Choroid plexus epithelial cell (primary cell): Measurements from ENCODE around the gene RAB35.

Experiments
- DNase-seq: peaks from one replicate; pipeline ENCODE4 v3.0.0-alpha.2; 2010; ENCODE audit warnings: low read depth
- H3K4me3 ChIP-seq: 2 replicates; pipeline ENCODE4 v1.5.1; 2011; ENCODE audit warnings: low read depth, mild to moderate bottlenecking, control low read depth, low read length, moderate library complexity
- CTCF ChIP-seq: conservative IDR thresholded peaks from 2 replicates; pipeline ENCODE4 v1.5.1; 2011; ENCODE audit warnings: low read depth, mild to moderate bottlenecking, control low read depth, inconsistent platforms, low read length, moderate library complexity

Gene RAB35

GRCh38 chr12:120156315-120157259 is 40.0 kb upstream of the RAB35 start:
- DNase-seq, result no peak
- TF ChIP-seq CTCF, result no peak
- no peak overlapping the region for H3K4me3 ChIP-seq

GRCh38 chr12:120155072-120155471 is 38.5 kb upstream of the RAB35 start:
- H3K4me3 ChIP-seq, result no peak overlapping the region
- no peak for DNase-seq
- no peak for TF ChIP-seq CTCF

- no peak for DNase-seq
- TF ChIP-seq CTCF, result no peak
- no peak overlapping the region for H3K4me3 ChIP-seq
These were observed 34.5 kb upstream of the RAB35 start for GRCh38 chr12:120150919-120151525.

- no peak overlapping the region for H3K4me3 ChIP-seq
- DNase-seq, result no peak
- no peak for TF ChIP-seq CTCF
These were observed 31.5 kb upstream of the RAB35 start for GRCh38 chr12:120148011-120148410.

GRCh38 chr12:120145164-120145563 is 28.6 kb upstream of the RAB35 start:
- no peak overlapping the region for H3K4me3 ChIP-seq
- no peak for TF ChIP-seq CTCF
- DNase-seq, result no peak

DNA sequence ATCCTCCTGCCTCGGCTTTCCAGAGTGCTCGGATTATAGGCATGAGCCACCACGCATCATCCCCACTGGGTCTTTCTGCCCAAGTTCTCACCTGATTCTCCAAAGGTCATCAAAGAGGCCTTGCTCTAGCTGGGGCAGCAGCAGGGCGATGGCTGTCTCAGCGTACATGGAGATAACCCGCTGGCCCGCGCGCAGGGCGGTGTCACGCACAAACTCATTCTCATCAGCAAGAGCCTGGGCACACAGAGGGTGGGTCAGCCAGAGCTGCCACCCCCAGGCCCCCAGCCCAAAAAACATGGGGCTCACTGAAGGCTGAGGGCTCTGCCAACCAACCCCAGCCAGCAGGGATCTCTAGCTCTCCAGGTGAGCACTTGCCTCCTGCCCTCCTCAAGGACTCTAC is 27.7 kb upstream of the RAB35 start:
- H3K4me3 ChIP-seq, result no peak overlapping the region
- TF ChIP-seq CTCF, result no peak
- no peak for DNase-seq
